ENCODE results near the gene TSC22D1. TPM values are rescaled to one million over a fixed set of nuclear protein-coding genes. Genes with fewer than 3 reads are reported as not detected.

Gene TSC22D1
- total RNA-seq, 1 experiment from 2014 or later, result 37.2 TPM

DNA sequence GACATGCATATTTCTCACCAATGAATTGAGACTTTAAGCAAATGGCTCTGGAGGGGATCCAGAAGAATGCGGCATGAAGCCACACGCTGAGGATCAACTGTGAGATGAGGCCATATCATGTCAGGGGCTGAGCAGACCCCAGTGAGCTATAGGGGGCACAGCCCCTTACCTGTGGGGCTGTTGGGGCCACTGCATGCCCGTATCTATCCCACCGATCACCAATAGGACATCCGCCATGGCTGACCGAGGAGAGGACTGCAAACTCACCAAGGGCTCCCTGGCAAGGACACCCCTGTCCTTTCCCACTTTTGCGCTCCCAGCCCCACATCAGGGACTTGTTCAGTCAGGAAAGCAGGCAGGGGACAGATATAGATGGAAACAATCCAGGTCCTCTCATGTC lies 124.5 kb downstream of the TSC22D1 start:
- Histone ChIP-seq H3K36me3 (ENCODE audit: insufficient read depth, low read length, poor library complexity, severe bottlenecking) (no peaks in the 10 kb centered on the region), H3K4me1 (ENCODE audit: insufficient read depth, low read length, poor library complexity, severe bottlenecking) (no peaks in the 10 kb centered on the region), H3K4me3 (ENCODE audit: low read depth, low read length, poor library complexity, severe bottlenecking) (no peak overlapping the region), H3K27ac (ENCODE audit: low read depth, low read length, poor library complexity, severe bottlenecking) (no peak overlapping the region), H3K27me3 (replicated peaks; ENCODE audit: insufficient read depth, low read depth, low read length, poor library complexity) (no peaks in the 10 kb centered on the region), H3K9me3 (ENCODE audit: low read depth, low read length, poor library complexity, severe bottlenecking) (no peaks in the 10 kb centered on the region)
- no peak for DNase-seq (ENCODE audit: low spot score)
- BruUV-seq (replicated peaks), result no TSS peak
- POLR2A ChIA-PET (ENCODE audit: low non-redundant PET), result no interaction called here
- TF ChIP-seq EZH2 (IDR thresholded peaks at IDR 0.05; ENCODE audit: borderline replicate concordance, low read depth, low read length, poor library complexity, severe bottlenecking), result no peak
- TF ChIP-seq, protein P1, sequence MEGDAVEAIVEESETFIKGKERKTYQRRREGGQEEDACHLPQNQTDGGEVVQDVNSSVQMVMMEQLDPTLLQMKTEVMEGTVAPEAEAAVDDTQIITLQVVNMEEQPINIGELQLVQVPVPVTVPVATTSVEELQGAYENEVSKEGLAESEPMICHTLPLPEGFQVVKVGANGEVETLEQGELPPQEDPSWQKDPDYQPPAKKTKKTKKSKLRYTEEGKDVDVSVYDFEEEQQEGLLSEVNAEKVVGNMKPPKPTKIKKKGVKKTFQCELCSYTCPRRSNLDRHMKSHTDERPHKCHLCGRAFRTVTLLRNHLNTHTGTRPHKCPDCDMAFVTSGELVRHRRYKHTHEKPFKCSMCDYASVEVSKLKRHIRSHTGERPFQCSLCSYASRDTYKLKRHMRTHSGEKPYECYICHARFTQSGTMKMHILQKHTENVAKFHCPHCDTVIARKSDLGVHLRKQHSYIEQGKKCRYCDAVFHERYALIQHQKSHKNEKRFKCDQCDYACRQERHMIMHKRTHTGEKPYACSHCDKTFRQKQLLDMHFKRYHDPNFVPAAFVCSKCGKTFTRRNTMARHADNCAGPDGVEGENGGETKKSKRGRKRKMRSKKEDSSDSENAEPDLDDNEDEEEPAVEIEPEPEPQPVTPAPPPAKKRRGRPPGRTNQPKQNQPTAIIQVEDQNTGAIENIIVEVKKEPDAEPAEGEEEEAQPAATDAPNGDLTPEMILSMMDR (conservative IDR thresholded peaks at IDR 0.05; ENCODE audit: low read depth, low read length), result no peak
- CTCF ChIA-PET, result no interaction called here
- intact Hi-C loops (cut with micrococcal nuclease; ENCODE audit: unreplicated experiment), result no loop called here

DNA sequence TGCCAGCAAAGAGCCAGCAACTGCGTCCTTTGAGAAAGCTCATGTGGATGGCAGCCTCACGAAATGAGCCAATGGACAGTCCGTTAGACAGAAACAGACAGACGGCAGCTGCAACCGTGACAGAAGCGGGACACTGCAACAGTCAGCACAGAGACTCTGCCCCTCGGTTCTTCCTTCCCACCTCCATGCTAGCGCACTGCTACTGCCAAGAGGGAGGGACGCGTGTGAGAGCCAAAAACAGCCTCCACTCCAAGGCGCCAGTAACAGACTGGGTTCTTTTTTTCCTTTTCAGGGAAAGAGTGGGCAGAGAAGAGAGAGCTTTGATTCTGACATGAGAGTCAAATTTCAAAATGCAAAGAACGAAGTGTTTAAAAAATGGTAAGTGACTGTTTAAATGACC lies 125.0 kb downstream of the TSC22D1 start:
- H3K4me1 ChIP-seq (ENCODE audit: insufficient read depth, low read length, poor library complexity, severe bottlenecking), result no peaks in the 10 kb centered on the region
- ChIA-PET CTCF (no interaction called here), POLR2A (ENCODE audit: low non-redundant PET) (no interaction called here)
- no peaks in the 10 kb centered on the region for H3K27me3 ChIP-seq (replicated peaks; ENCODE audit: insufficient read depth, low read depth, low read length, poor library complexity)
- H3K27ac ChIP-seq (ENCODE audit: low read depth, low read length, poor library complexity, severe bottlenecking), result no peak overlapping the region
- H3K4me3 ChIP-seq (ENCODE audit: low read depth, low read length, poor library complexity, severe bottlenecking), result no peak overlapping the region
- intact Hi-C loops (cut with micrococcal nuclease; ENCODE audit: unreplicated experiment), result no loop called here
- TF ChIP-seq, protein P1 (conservative IDR thresholded peaks at IDR 0.05; ENCODE audit: low read depth, low read length), result no peak
- no peak for TF ChIP-seq EZH2 (IDR thresholded peaks at IDR 0.05; ENCODE audit: borderline replicate concordance, low read depth, low read length, poor library complexity, severe bottlenecking)
- H3K9me3 ChIP-seq (ENCODE audit: low read depth, low read length, poor library complexity, severe bottlenecking), result no peaks in the 10 kb centered on the region
- DNase-seq (ENCODE audit: low spot score), result no peak
- no TSS peak for BruUV-seq (replicated peaks)
- H3K36me3 ChIP-seq (ENCODE audit: insufficient read depth, low read length, poor library complexity, severe bottlenecking), result no peaks in the 10 kb centered on the region

DNA sequence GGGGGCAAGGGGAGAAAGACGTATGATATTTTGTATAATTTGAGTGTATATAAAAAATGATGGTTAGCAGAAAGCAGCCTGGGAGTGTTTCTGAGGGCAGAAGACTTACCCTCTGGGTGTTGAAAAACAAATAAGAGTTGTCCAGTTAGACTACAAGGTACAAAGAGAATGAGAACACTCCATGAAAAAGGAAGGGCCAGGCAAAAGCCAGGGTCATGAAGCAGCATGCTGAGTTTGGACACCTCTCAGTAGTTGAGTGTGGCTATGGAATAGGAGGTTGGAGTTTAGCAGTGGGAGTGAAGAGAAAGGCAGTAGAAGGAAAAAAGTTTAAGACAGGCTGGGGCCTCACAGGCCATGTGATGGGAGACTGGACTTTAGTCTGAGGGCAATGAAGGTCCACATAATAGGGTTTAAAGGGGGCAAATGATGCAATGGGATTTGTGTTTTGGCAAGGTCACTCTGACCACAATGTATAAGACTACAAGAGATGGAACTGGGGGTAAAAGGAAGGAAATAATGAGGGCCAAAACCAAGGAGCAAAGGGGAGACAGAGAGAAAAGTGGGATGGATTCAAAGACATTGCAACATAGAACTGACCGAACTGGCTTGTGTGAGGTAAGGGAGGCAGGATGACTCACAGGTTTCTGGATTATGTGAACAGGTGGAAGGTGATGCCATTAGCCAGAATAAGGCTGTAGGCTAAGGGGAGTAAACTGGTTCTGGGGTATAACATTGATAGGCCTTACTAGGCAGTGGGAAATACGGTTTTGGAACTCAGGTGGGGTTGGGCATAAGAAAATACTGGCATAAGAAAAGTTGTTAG lies 125.9 kb downstream of the TSC22D1 start:
- H3K36me3 ChIP-seq (ENCODE audit: insufficient read depth, low read length, poor library complexity, severe bottlenecking), result no peaks in the 10 kb centered on the region
- H3K4me1 ChIP-seq (ENCODE audit: insufficient read depth, low read length, poor library complexity, severe bottlenecking), result no peaks in the 10 kb centered on the region
- DNase-seq (ENCODE audit: low spot score), result no peak
- no TSS peak for BruUV-seq (replicated peaks)
- H3K27ac ChIP-seq (ENCODE audit: low read depth, low read length, poor library complexity, severe bottlenecking), result no peak overlapping the region
- TF ChIP-seq EZH2 (IDR thresholded peaks at IDR 0.05; ENCODE audit: borderline replicate concordance, low read depth, low read length, poor library complexity, severe bottlenecking), result no peak
- TF ChIP-seq, protein P1 (conservative IDR thresholded peaks at IDR 0.05; ENCODE audit: low read depth, low read length), result no peak
- POLR2A ChIA-PET (ENCODE audit: low non-redundant PET), result no interaction called here
- CTCF ChIA-PET, result no interaction called here
- intact Hi-C loops (cut with micrococcal nuclease; ENCODE audit: unreplicated experiment), result no loop called here
- no peak overlapping the region for H3K4me3 ChIP-seq (ENCODE audit: low read depth, low read length, poor library complexity, severe bottlenecking)
- H3K27me3 ChIP-seq (replicated peaks; ENCODE audit: insufficient read depth, low read depth, low read length, poor library complexity), result no peaks in the 10 kb centered on the region
- H3K9me3 ChIP-seq (ENCODE audit: low read depth, low read length, poor library complexity, severe bottlenecking), result no peaks in the 10 kb centered on the region

Measured in A673 (cell line).